Neutrophil (primary cell): ENCODE data around the gene ZNRF3.
A peak's percentile ranks its signal among the peaks of the same experiment; 100 is the strongest.

Source experiments
- H3K27ac ChIP-seq: fragments of 200-600 bp; sonication (generic); 2 replicates; pipeline ENCODE4 v1.5.1; 2016; ENCODE audit warnings: mild to moderate bottlenecking, moderate library complexity
- H3K27me3 ChIP-seq: fragments of 200-600 bp; sonication (generic); 2 replicates; pipeline ENCODE4 v1.6.0; 2016; ENCODE audit warnings: mild to moderate bottlenecking
- H3K36me3 ChIP-seq: fragments of 200-600 bp; sonication (generic); 2 replicates; pipeline ENCODE4 v1.5.1; 2017
- H3K4me1 ChIP-seq, 2 experiments: fragments of 200-600 bp in 1 of 2; sonication (generic) in 1 of 2; 1 replicate in 1 of 2; 2 replicates in 1 of 2; pipeline versions ENCODE4 v1.5.1 to v1.6.1; 2013 to 2016; ENCODE audit warnings: low read depth in 1 of 2, low read length in 1 of 2, mild to moderate bottlenecking in 1 of 2, moderate library complexity in 1 of 2; ENCODE audit not compliant: control insufficient read depth in 1 of 2, insufficient read depth in 1 of 2
- H3K4me3 ChIP-seq, 2 experiments: fragments of 200-600 bp in 1 of 2; sonication (generic) in 1 of 2; 1 replicate in 1 of 2; 2 replicates in 1 of 2; pipeline ENCODE4 v1.5.1; 2013 to 2016; ENCODE audit warnings: low read depth in 1 of 2, low read length in 1 of 2, mild to moderate bottlenecking in 1 of 2, moderate library complexity in 1 of 2
- H3K9me3 ChIP-seq: fragments of 200-600 bp; sonication (generic); 2 replicates; pipeline ENCODE4 v1.5.1; 2016
- CTCF ChIP-seq: fragments of 200-600 bp; sonication (generic); IDR thresholded peaks from 2 replicates; pipeline ENCODE4 v1.5.1; 2016; ENCODE audit warnings: antibody characterized with exemption

Gene ZNRF3

GRCh38 chr22:29069463-29069862, 186.1 kb downstream of the ZNRF3 start:
- Histone ChIP-seq H3K9me3 (no peaks in the 10 kb centered on the region), H3K36me3 (no peaks in the 10 kb centered on the region), H3K27me3 (peaks cover 95% of the 10 kb centered on the region), H3K27ac (no peak overlapping the region), H3K4me3 (no peak overlapping the region), H3K4me1 (peaks cover 18 to 30% of the 10 kb centered on the region in 2 experiments)
- TF ChIP-seq CTCF, result no peak

- no peak for TF ChIP-seq CTCF
- Histone ChIP-seq H3K36me3 (no peaks in the 10 kb centered on the region), H3K4me3 (no peak overlapping the region), H3K9me3 (no peaks in the 10 kb centered on the region), H3K27me3 (peaks cover 97% of the 10 kb centered on the region), H3K4me1 (peaks cover 28 to 32% of the 10 kb centered on the region in 2 experiments), H3K27ac (no peak overlapping the region)
Measured at GRCh38 chr22:29070490-29070889, 187.1 kb downstream of the ZNRF3 start.

DNA sequence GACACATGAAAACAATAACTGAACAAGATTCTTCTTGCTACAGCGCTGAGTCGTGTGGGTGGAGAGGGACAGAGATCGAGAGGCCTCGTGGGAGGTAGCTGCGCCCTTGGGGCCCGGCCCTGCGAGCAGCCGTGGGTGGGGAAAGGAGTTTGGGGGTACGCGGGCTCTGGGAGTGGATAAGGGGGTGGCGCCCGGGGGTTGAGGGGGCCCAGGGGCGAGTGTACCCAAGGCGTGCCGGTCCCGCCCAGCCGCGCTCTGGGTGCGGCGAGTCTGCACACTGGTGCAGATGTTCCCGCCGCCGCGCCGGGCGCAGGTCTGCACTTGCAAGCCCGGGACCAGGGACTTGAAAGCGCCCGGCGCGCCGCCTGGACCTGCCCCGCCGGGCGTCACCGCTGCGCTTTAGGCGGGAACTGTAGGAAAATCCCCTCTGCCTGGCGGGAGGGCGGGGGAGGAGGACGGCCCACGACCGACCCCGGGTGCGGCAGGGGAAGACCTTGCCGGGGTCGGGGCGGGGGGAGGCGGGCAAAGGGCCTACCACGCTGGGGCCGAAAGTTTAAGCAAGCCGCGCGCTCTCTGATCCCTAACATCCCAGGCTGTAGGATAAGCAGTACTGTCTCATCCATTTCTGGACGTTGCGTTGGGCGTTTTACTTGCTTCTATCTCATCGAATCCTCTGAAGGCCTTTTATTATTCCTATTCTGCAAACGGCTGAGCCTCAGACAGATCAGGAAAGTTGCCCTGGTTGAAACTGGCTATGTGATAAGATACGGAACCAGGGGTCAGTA, 188.1 kb downstream of the ZNRF3 start:
- H3K9me3 ChIP-seq, result no peaks in the 10 kb centered on the region
- TF ChIP-seq CTCF, result no peak
- H3K27ac ChIP-seq, result no peak overlapping the region
- H3K27me3 ChIP-seq, result peaks cover 97% of the 10 kb centered on the region
- no peaks in the 10 kb centered on the region for H3K36me3 ChIP-seq
- peaks cover 29 to 32% of the 10 kb centered on the region in 2 experiments for H3K4me1 ChIP-seq
- H3K4me3 ChIP-seq, result peak overlapping the region in 1 of 2 experiments; percentile 61

DNA sequence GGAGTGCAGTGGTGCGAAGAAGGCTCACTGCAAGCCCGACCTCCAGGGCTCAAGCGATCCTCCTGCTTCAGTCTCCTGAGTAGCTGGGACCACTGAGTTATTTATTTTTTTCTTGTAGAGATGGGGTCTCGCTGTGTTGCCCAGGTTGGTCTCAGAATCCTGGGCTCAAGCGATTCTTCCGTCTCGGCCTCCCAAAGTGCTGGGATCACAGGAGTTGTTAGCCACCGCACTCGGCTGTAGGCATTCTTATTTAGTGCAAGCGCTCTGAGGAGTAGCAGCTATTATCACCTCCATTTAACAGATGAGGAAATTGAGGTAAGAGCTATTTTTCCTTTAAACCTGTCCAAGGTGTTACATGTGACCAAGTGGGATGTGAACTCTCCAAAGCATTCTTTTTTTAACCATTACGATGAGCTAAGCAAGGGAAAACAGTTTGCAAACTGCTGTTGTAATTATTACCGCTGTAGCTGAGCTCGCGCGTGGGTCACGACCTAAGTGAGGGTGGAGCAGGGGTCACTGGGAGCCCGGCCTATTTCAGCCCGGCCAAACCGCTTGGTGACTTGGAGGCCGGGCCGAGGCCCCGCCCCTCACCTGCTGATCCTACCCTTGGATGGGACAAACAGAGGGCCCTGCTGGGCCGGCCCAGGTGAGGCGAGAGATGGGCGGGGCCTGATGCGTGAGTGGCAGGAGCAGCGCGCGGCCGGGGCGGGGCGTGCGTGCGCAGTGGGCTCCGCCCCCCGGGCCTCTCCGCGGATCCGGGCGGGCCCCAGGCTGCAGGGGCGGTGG, 189.0 kb downstream of the ZNRF3 start:
- H3K4me1 ChIP-seq, result peaks cover 29 to 32% of the 10 kb centered on the region in 2 experiments
- no peaks in the 10 kb centered on the region for H3K9me3 ChIP-seq
- H3K36me3 ChIP-seq, result no peaks in the 10 kb centered on the region
- no peak for TF ChIP-seq CTCF
- H3K4me3 ChIP-seq, result peak overlapping the region; percentile 61 to 75
- peaks cover 97% of the 10 kb centered on the region for H3K27me3 ChIP-seq
- H3K27ac ChIP-seq, result peak overlapping the region; percentile 27

- H3K4me1 ChIP-seq, result peaks cover 29 to 32% of the 10 kb centered on the region in 2 experiments
- H3K9me3 ChIP-seq, result no peaks in the 10 kb centered on the region
- TF ChIP-seq CTCF, result no peak
- peak within 1 kb of the TSS; percentile 75 to 84 for H3K4me3 ChIP-seq
- H3K27me3 ChIP-seq, result peaks cover 98% of the 10 kb centered on the region
- H3K36me3 ChIP-seq, result no peaks in the 10 kb centered on the region
- peak within 1 kb of the TSS; percentile 80 for H3K27ac ChIP-seq
Measured at GRCh38 chr22:29072979-29073617, 189.7 kb downstream of the ZNRF3 start, which contains the start of gene KREMEN1. KREMEN1 (plus strand) TSS chr22:29073035; CDS start chr22:29073131, 96 bp downstream.
